ENCODE measurements around the gene BCL7A.

The BCL7A gene

GRCh38 chr12:122064025-122064777, 42.5 kb downstream of the BCL7A start:
- Histone ChIP-seq H3K27ac (ENCODE audit: low read depth, low read length, severe bottlenecking) (peak overlapping the region; percentile 94), H3K4me3 (ENCODE audit: extremely low read depth, insufficient read depth, low read length, poor library complexity, severe bottlenecking) (peak overlapping the region; percentile 16)
- WGBS, 2 experiments (ENCODE audit: insufficient coverage in 2 of 2) = 63 to 66% methylated on average over 9 to 12 of the region's 14 CpGs

GRCh38 chr12:122064780-122065588, 43.3 kb downstream of the BCL7A start:
- Histone ChIP-seq H3K9me3 (ENCODE audit: control insufficient read depth, low read length) (no peaks in the 10 kb centered on the region), H3K27ac (ENCODE audit: low read depth, low read length, severe bottlenecking) (peak overlapping the region; percentile 94), H3K4me1 (ENCODE audit: control insufficient read depth, insufficient read depth, low read length, poor library complexity, severe bottlenecking) (peaks cover 32% of the 10 kb centered on the region), H3K4me3 (ENCODE audit: extremely low read depth, insufficient read depth, low read length, poor library complexity, severe bottlenecking) (peak overlapping the region; percentile 16), H3K36me3 (ENCODE audit: control insufficient read depth, insufficient read depth, low read length) (peaks cover 14% of the 10 kb centered on the region)
- 65 to 66% methylated on average over 13 of the region's 16 CpGs for WGBS, 2 experiments (ENCODE audit: insufficient coverage in 2 of 2)

More at GRCh38 chr12:122064025-122064777, 42.5 kb downstream of the BCL7A start:
- Histone ChIP-seq H3K9me3 (ENCODE audit: control insufficient read depth, low read length) (no peaks in the 10 kb centered on the region), H3K36me3 (ENCODE audit: control insufficient read depth, insufficient read depth, low read length) (peaks cover 19% of the 10 kb centered on the region), H3K4me1 (ENCODE audit: control insufficient read depth, insufficient read depth, low read length, poor library complexity, severe bottlenecking) (peaks cover 36% of the 10 kb centered on the region)

- H3K27ac ChIP-seq (ENCODE audit: low read depth, low read length, severe bottlenecking) = no peak overlapping the region
- WGBS, 2 experiments (ENCODE audit: insufficient coverage in 2 of 2) = 94 to 98% methylated on average over 2 to 4 of the region's 5 CpGs
Observed at GRCh38 chr12:122067548-122067947, 45.9 kb downstream of the BCL7A start.

GRCh38 chr12:122067966-122068365, 46.3 kb downstream of the BCL7A start:
- H3K27ac ChIP-seq (ENCODE audit: low read depth, low read length, severe bottlenecking) = no peak overlapping the region

More at GRCh38 chr12:122067548-122067947, 45.9 kb downstream of the BCL7A start:
- no peak overlapping the region for H3K4me3 ChIP-seq (ENCODE audit: extremely low read depth, insufficient read depth, low read length, poor library complexity, severe bottlenecking)
- H3K4me1 ChIP-seq (ENCODE audit: control insufficient read depth, insufficient read depth, low read length, poor library complexity, severe bottlenecking) = peaks cover 34% of the 10 kb centered on the region
- H3K36me3 ChIP-seq (ENCODE audit: control insufficient read depth, insufficient read depth, low read length) = peaks cover 5% of the 10 kb centered on the region
- no peaks in the 10 kb centered on the region for H3K9me3 ChIP-seq (ENCODE audit: control insufficient read depth, low read length)

GRCh38 chr12:122072031-122072970, 50.6 kb downstream of the BCL7A start:
- H3K4me1 ChIP-seq (ENCODE audit: control insufficient read depth, insufficient read depth, low read length, poor library complexity, severe bottlenecking) = peaks cover 11% of the 10 kb centered on the region
- H3K9me3 ChIP-seq (ENCODE audit: control insufficient read depth, low read length) = no peaks in the 10 kb centered on the region
- H3K36me3 ChIP-seq (ENCODE audit: control insufficient read depth, insufficient read depth, low read length) = peaks cover 5% of the 10 kb centered on the region
- peak overlapping the region; percentile 78 for H3K27ac ChIP-seq (ENCODE audit: low read depth, low read length, severe bottlenecking)
- WGBS, 2 experiments (ENCODE audit: insufficient coverage in 2 of 2) = 65 to 72% methylated on average over 5 to 7 of the region's 11 CpGs
- no peak overlapping the region for H3K4me3 ChIP-seq (ENCODE audit: extremely low read depth, insufficient read depth, low read length, poor library complexity, severe bottlenecking)

More at GRCh38 chr12:122067966-122068365, 46.3 kb downstream of the BCL7A start:
- 91 to 92% methylated on average over 12 to 13 of the region's 13 CpGs for WGBS, 2 experiments (ENCODE audit: insufficient coverage in 2 of 2)
- H3K4me3 ChIP-seq (ENCODE audit: extremely low read depth, insufficient read depth, low read length, poor library complexity, severe bottlenecking) = no peak overlapping the region
- H3K36me3 ChIP-seq (ENCODE audit: control insufficient read depth, insufficient read depth, low read length) = peaks cover 5% of the 10 kb centered on the region
- H3K4me1 ChIP-seq (ENCODE audit: control insufficient read depth, insufficient read depth, low read length, poor library complexity, severe bottlenecking) = peaks cover 32% of the 10 kb centered on the region
- no peaks in the 10 kb centered on the region for H3K9me3 ChIP-seq (ENCODE audit: control insufficient read depth, low read length)

GRCh38 chr12:122073815-122074214, 52.1 kb downstream of the BCL7A start:
- Histone ChIP-seq H3K27ac (ENCODE audit: low read depth, low read length, severe bottlenecking) (no peak overlapping the region), H3K4me1 (ENCODE audit: control insufficient read depth, insufficient read depth, low read length, poor library complexity, severe bottlenecking) (peaks cover 11% of the 10 kb centered on the region), H3K36me3 (ENCODE audit: control insufficient read depth, insufficient read depth, low read length) (peaks cover 5% of the 10 kb centered on the region), H3K9me3 (ENCODE audit: control insufficient read depth, low read length) (no peaks in the 10 kb centered on the region), H3K4me3 (ENCODE audit: extremely low read depth, insufficient read depth, low read length, poor library complexity, severe bottlenecking) (no peak overlapping the region)
- WGBS, 2 experiments (ENCODE audit: insufficient coverage in 2 of 2) = 100% methylated on average over 1 of the region's 1 CpG; no CpG with 5 or more reads in 1 of the 2 experiments

GRCh38 chr12:122076743-122077495, 55.2 kb downstream of the BCL7A start:
- no peaks in the 10 kb centered on the region for H3K36me3 ChIP-seq (ENCODE audit: control insufficient read depth, insufficient read depth, low read length)
- no peaks in the 10 kb centered on the region for H3K9me3 ChIP-seq (ENCODE audit: control insufficient read depth, low read length)
- WGBS, 2 experiments (ENCODE audit: insufficient coverage in 2 of 2) = 93 to 96% methylated on average over 9 to 10 of the region's 10 CpGs
- no peak overlapping the region for H3K27ac ChIP-seq (ENCODE audit: low read depth, low read length, severe bottlenecking)
- peaks cover 22% of the 10 kb centered on the region for H3K4me1 ChIP-seq (ENCODE audit: control insufficient read depth, insufficient read depth, low read length, poor library complexity, severe bottlenecking)
- no peak overlapping the region for H3K4me3 ChIP-seq (ENCODE audit: extremely low read depth, insufficient read depth, low read length, poor library complexity, severe bottlenecking)

GRCh38 chr12:122078141-122079032, 56.7 kb downstream of the BCL7A start, which contains the start of gene MLXIP:
TSS of gene MLXIP (plus strand) at chr12:122078756. CDS start at chr12:122078854, 98 bp downstream.
- Histone ChIP-seq H3K36me3 (ENCODE audit: control insufficient read depth, insufficient read depth, low read length) (peaks cover 9% of the 10 kb centered on the region), H3K4me1 (ENCODE audit: control insufficient read depth, insufficient read depth, low read length, poor library complexity, severe bottlenecking) (peaks cover 22% of the 10 kb centered on the region), H3K27ac (ENCODE audit: low read depth, low read length, severe bottlenecking) (peak within 1 kb of the TSS; percentile 17), H3K9me3 (ENCODE audit: control insufficient read depth, low read length) (no peaks in the 10 kb centered on the region), H3K4me3 (ENCODE audit: extremely low read depth, insufficient read depth, low read length, poor library complexity, severe bottlenecking) (peak within 1 kb of the TSS; percentile 60)
- 1 to 2% methylated on average over 66 to 76 of the region's 113 CpGs for WGBS, 2 experiments (ENCODE audit: insufficient coverage in 2 of 2)

- Histone ChIP-seq H3K4me3 (ENCODE audit: extremely low read depth, insufficient read depth, low read length, poor library complexity, severe bottlenecking) (peak overlapping the region; percentile 60), H3K4me1 (ENCODE audit: control insufficient read depth, insufficient read depth, low read length, poor library complexity, severe bottlenecking) (peaks cover 22% of the 10 kb centered on the region), H3K9me3 (ENCODE audit: control insufficient read depth, low read length) (no peaks in the 10 kb centered on the region), H3K27ac (ENCODE audit: low read depth, low read length, severe bottlenecking) (no peak overlapping the region), H3K36me3 (ENCODE audit: control insufficient read depth, insufficient read depth, low read length) (peaks cover 16% of the 10 kb centered on the region)
- 3% methylated on average over 35 to 36 of the region's 38 CpGs for WGBS, 2 experiments (ENCODE audit: insufficient coverage in 2 of 2)
Observed at GRCh38 chr12:122079033-122079531, 57.4 kb downstream of the BCL7A start.
